HCT116 (cell line): ENCODE data around the gene TSPAN7. TPM values are rescaled to one million over a fixed set of nuclear protein-coding genes. Genes with fewer than 3 reads are reported as not detected.

ENCODE experiments used
- ATAC-seq: fragments of 200-7000 bp; cut with Tn5 transposase; 2 replicates; pipeline ENCODE4 v1.9.1; 2020; ENCODE audit warnings: mild to moderate bottlenecking, moderate library complexity
- BruUV-seq: library from RNA; stranded (reverse); fragments of 400-500 nt; replicated peaks from 2 replicates; lab custom pipeline; 2021; lab: Mats Ljungman, UMichigan
- CTCF ChIA-PET: fragments of 300-600 bp; sonication (Branson Sonifier 250); formaldehyde crosslinking; loops from one replicate; lab custom pipeline; 2021; ENCODE audit warnings: antibody characterized with exemption; lab: Charles Lee
- POLR2A ChIA-PET: fragments of 300-600, 350-600 bp; sonication (Branson Sonifier 250); formaldehyde crosslinking; loops from one replicate; lab custom pipeline; 2021; ENCODE audit warnings: antibody characterized with exemption; lab: Charles Lee
- RAD21 ChIA-PET, 2 experiments: fragments of 300-600 bp; sonication (Branson Sonifier 250); formaldehyde crosslinking; loops; one replicate each; lab custom pipeline; 2023; ENCODE audit warnings: low total read pairs in 2 of 2; ENCODE audit not compliant: uncharacterized antibody in 2 of 2, unreplicated experiment in 2 of 2, low non-redundant PET in 1 of 2; lab: Charles Lee
- DNase-seq: peaks from one replicate; pipeline ENCODE4 v3.0.0-alpha.2; 2010; ENCODE audit warnings: low read depth, low spot score
- H2AFZ ChIP-seq: fragments of 200-600 bp; shearing (Covaris generic), sonication (generic); 2 replicates; pipeline ENCODE4 v1.6.1; 2017; ENCODE audit warnings: low read depth, mixed run types, mixed read lengths, antibody characterized with exemption, low read length; ENCODE audit not compliant: poor library complexity, severe bottlenecking
- H3K27ac ChIP-seq: 2 replicates; pipeline ENCODE4 v1.5.1; 2012; ENCODE audit warnings: low read depth, low read length
- H3K27me3 ChIP-seq: fragments of 200-600 bp; sonication (generic); 2 replicates; pipeline ENCODE4 v1.6.1; 2016; ENCODE audit warnings: mixed run types, low read length, mixed read lengths; ENCODE audit not compliant: insufficient read depth
- H3K36me3 ChIP-seq, 2 experiments: fragments of 200-500 bp in 1 of 2; fragments of 200-600 bp in 1 of 2; sonication (Bioruptor generic) in 1 of 2; sonication (generic) in 1 of 2; 2 replicates each; pipeline versions ENCODE4 v1.5.1 to v1.6.1; 2014 to 2016; ENCODE audit warnings: low read length in 2 of 2, inconsistent platforms in 1 of 2, mixed read lengths in 1 of 2, mixed run types in 1 of 2; ENCODE audit not compliant: insufficient read depth in 2 of 2, control insufficient read depth in 1 of 2
- H3K4me1 ChIP-seq, 2 experiments: fragments of 200-600 bp in 1 of 2; sonication (generic) in 1 of 2; 2 replicates each; pipeline versions ENCODE4 v1.5.1 to v1.6.1; 2012 to 2017; ENCODE audit warnings: low read length in 2 of 2, inconsistent platforms in 1 of 2, mild to moderate bottlenecking in 1 of 2, mixed read lengths in 1 of 2, mixed run types in 1 of 2, moderate library complexity in 1 of 2; ENCODE audit not compliant: insufficient read depth in 2 of 2, control insufficient read depth in 1 of 2
- H3K4me2 ChIP-seq: fragments of 200-600 bp; sonication (generic); 2 replicates; pipeline ENCODE4 v1.6.1; 2017; ENCODE audit warnings: mixed run types, low read length, mixed read lengths
- H3K4me3 ChIP-seq, 2 experiments: fragments of 200-600 bp in 1 of 2; sonication (generic) in 1 of 2; replicated peaks in 1 of 2; 2 replicates each; pipeline ENCODE4 v1.5.1; 2011 to 2016; ENCODE audit warnings: low read length in 2 of 2, control low read depth in 1 of 2, low read depth in 1 of 2, mild to moderate bottlenecking in 1 of 2, mixed read lengths in 1 of 2, mixed run types in 1 of 2
- H3K79me2 ChIP-seq: fragments of 200-600 bp; sonication (generic); 2 replicates; pipeline ENCODE4 v1.6.1; 2017; ENCODE audit warnings: mild to moderate bottlenecking, mixed run types, low read length, moderate library complexity, mixed read lengths; ENCODE audit not compliant: insufficient read depth
- H3K9ac ChIP-seq: fragments of 200-600 bp; sonication (generic); 2 replicates; pipeline ENCODE4 v1.6.1; 2016; ENCODE audit warnings: low read length, mixed read lengths
- H3K9me2 ChIP-seq: fragments of 200-600 bp; sonication (generic), shearing (Covaris generic); 2 replicates; pipeline ENCODE4 v1.6.1; 2017; ENCODE audit warnings: mixed run types, mild to moderate bottlenecking, moderate library complexity; ENCODE audit not compliant: insufficient read depth
- H3K9me3 ChIP-seq, 2 experiments: fragments of 200-500 bp in 1 of 2; fragments of 200-600 bp in 1 of 2; sonication (Bioruptor generic) in 1 of 2; sonication (generic) in 1 of 2; 2 replicates each; pipeline ENCODE4 v1.6.1; 2014 to 2017; ENCODE audit warnings: low read length in 2 of 2, mixed read lengths in 2 of 2, inconsistent platforms in 1 of 2, low read depth in 1 of 2, mild to moderate bottlenecking in 1 of 2, mixed run types in 1 of 2, moderate library complexity in 1 of 2; ENCODE audit not compliant: control insufficient read depth in 1 of 2, insufficient read depth in 1 of 2
- H4K20me1 ChIP-seq: fragments of 200-600 bp; sonication (generic), shearing (Covaris generic); 2 replicates; pipeline ENCODE4 v1.6.1; 2017; ENCODE audit warnings: mixed run types, mild to moderate bottlenecking, moderate library complexity; ENCODE audit not compliant: insufficient read depth
- ELF1 ChIP-seq: IDR thresholded peaks from 2 replicates; pipeline ENCODE4 v1.6.1; 2012; ENCODE audit warnings: low read depth, borderline replicate concordance
- EZH2 ChIP-seq: fragments of 200-600 bp; sonication (generic); IDR thresholded peaks from 2 replicates; pipeline ENCODE4 v1.6.1; 2017; ENCODE audit warnings: antibody characterized with exemption, mixed run types
- FOSL1 ChIP-seq: IDR thresholded peaks from 2 replicates; pipeline ENCODE4 v1.6.1; 2012; ENCODE audit warnings: low read depth
- MAX ChIP-seq: IDR thresholded peaks from 2 replicates; pipeline ENCODE4 v1.6.1; 2012
- SIN3A ChIP-seq: IDR thresholded peaks from 2 replicates; pipeline ENCODE4 v1.6.1; 2012; ENCODE audit warnings: low read depth
- SP1 ChIP-seq: IDR thresholded peaks from 2 replicates; pipeline ENCODE4 v1.6.1; 2012; ENCODE audit warnings: low read depth
- TCF7L2 ChIP-seq: IDR thresholded peaks from 2 replicates; pipeline ENCODE4 v1.7.0; 2011; ENCODE audit warnings: borderline replicate concordance, inconsistent platforms; ENCODE audit not compliant: insufficient read depth, insufficient read length; ENCODE audit errors: extremely low read depth
- ZFX ChIP-seq: fragments of 450-650 bp; IDR thresholded peaks from 2 replicates; pipeline ENCODE4 v1.6.1; 2017
- intact Hi-C: fragments of 100-400 bp; cut with micrococcal nuclease; formaldehyde crosslinking; loops from 2 replicates; pipeline ENCODE4 v1.10.0; 2022
- total RNA-seq: library from RNA; stranded (reverse); gene quantifications from one replicate; pipeline ENCODE4 v1.2.1, GENCODE V29; 2021; ENCODE audit not compliant: unreplicated experiment
- TF ChIP-seq, protein P1 (sequence below): IDR thresholded peaks from 2 replicates; pipeline ENCODE4 v1.6.1; 2012; ENCODE audit warnings: low read depth

TSPAN7 gene
- total RNA-seq, 1 experiment from 2014 or later = 2.9 TPM

DNA sequence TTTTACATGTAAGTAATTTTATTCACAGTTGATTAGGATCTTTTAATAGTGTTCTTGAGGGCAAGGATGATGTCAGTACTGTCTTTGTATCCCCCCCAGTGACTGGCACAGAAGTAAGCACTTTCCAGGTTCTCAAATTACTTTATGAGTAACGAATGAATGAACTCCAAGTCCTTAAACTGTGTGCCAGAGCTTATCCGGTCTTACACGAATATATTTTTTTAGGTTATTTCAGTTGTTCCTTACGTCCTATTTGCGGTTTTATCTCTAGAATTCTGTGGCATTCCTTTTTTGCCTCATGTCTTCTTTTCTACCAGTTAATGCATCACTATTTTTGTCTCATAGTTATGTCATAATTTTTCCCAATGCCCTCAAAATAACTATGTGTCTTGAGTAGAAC is 133.1 kb downstream of the TSPAN7 start:
- Histone ChIP-seq H3K27me3 (no peaks in the 10 kb centered on the region), H4K20me1 (no peaks in the 10 kb centered on the region), H3K9me3 (no peaks in the 10 kb centered on the region), H3K27ac (no peak overlapping the region), H2AFZ (no peak overlapping the region), H3K4me3 (no peak overlapping the region), H3K36me3 (no peaks in the 10 kb centered on the region), H3K4me1 (no peaks in the 10 kb centered on the region), H3K9me2 (no peaks in the 10 kb centered on the region), H3K4me2 (no peak overlapping the region)
- intact Hi-C loops = no loop called here
- BruUV-seq = no TSS peak
- ChIA-PET POLR2A (no interaction called here), CTCF (no interaction called here), RAD21 (no interaction called here)
- TF ChIP-seq ELF1 (no peak), FOSL1 (no peak), SIN3A (no peak), MAX (no peak), SP1 (no peak), ZFX (no peak), EZH2 (no peak), TCF7L2 (no peak)
- TF ChIP-seq, protein P1, sequence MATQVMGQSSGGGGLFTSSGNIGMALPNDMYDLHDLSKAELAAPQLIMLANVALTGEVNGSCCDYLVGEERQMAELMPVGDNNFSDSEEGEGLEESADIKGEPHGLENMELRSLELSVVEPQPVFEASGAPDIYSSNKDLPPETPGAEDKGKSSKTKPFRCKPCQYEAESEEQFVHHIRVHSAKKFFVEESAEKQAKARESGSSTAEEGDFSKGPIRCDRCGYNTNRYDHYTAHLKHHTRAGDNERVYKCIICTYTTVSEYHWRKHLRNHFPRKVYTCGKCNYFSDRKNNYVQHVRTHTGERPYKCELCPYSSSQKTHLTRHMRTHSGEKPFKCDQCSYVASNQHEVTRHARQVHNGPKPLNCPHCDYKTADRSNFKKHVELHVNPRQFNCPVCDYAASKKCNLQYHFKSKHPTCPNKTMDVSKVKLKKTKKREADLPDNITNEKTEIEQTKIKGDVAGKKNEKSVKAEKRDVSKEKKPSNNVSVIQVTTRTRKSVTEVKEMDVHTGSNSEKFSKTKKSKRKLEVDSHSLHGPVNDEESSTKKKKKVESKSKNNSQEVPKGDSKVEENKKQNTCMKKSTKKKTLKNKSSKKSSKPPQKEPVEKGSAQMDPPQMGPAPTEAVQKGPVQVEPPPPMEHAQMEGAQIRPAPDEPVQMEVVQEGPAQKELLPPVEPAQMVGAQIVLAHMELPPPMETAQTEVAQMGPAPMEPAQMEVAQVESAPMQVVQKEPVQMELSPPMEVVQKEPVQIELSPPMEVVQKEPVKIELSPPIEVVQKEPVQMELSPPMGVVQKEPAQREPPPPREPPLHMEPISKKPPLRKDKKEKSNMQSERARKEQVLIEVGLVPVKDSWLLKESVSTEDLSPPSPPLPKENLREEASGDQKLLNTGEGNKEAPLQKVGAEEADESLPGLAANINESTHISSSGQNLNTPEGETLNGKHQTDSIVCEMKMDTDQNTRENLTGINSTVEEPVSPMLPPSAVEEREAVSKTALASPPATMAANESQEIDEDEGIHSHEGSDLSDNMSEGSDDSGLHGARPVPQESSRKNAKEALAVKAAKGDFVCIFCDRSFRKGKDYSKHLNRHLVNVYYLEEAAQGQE = no peak
- TF ChIP-seq, all 23 proteins: peak for 0
- ATAC-seq = no peak
- no peak for DNase-seq
- Histone ChIP-seq H3K9ac (no peak overlapping the region), H3K79me2 (no peaks in the 10 kb centered on the region)
